HG03342 (cell line): ENCODE measurements around the gene EVPL.
"Not testable (repeated sequence)": the region's sequence is repeated elsewhere in the genome, so short reads cannot be mapped to it uniquely, and the experiment has no call there.

Experiments
- ATAC-seq: cut with Tn5 transposase; IDR thresholded peaks from one replicate; pipeline ENCODE4 v1.9.1; 2021; ENCODE audit warnings: mild to moderate bottlenecking, moderate library complexity; ENCODE audit not compliant: unreplicated experiment

Gene EVPL

GRCh38 chr17:76027159-76027839 is at the start of gene EVPL:
EVPL (minus strand) TSS chr17:76027306; CDS start chr17:76027198, 108 bp downstream.
- ATAC-seq, result no peak

DNA sequence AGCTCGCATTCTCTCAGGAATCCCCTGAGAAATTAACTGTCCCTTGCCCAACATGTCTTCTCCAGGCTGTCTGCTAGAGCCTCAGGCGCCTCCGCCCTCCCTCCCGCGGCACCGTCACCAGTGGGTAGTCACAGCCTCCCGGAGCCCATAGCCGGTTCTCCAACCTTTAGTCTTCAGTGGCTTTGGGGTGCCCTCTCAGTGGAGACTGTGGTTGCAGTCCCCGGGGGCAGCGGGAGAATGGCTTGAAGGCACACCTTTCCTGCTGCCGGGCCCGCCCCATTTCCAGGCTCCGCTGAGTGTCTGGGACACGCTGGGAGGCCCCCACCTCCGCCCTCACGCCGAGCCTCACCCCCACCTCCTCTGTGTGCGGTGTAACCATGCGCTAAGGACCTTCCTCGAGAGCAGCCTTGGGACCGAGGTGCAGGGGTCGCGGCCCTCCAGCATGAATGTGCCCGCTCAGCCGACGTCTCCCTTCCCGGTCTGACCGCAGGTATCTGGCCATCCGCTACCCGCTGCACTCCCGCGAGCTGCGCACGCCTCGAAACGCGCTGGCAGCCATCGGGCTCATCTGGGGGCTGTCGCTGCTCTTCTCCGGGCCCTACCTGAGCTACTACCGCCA is 49.1 kb upstream of the EVPL start:
- ATAC-seq, result no peak

DNA sequence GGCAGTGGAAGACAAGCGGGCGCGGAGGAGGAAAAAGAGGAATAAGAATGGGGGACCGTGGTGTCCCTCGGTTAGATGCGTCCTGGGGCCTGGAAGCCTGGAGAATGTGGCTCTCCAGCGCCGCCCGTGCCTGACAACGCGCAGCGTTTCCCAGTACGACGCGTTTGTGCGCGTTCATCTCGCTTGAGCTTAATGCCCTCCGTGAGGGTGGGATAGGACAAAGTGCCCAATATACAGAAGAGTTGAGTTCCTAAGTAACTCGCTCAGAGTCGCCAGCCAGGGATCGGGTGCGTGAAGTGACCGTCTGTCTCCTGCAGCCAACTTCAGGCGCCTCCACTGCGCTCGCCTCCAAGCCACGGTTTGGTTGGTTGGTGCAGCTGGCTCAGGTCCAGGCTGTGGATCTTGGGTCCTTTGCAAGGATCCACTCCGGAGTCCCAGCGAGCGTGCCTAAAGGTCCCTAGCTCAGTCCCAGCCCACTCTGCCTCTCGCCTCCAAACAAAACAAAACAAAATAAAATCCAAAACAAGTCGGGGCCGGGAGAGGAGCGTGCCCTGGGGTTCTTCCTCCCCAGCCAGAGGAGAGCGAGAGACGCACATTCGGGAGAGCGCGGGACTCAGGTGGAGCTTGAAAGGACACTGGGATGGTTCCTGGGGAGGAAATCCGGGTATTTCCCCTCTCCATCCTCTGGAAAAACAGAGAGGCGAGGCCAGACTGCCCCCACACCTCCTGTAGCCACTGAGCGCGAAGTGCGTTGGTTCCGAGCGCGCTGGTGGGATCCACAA is 48.4 kb upstream of the EVPL start:
- no peak for ATAC-seq

DNA sequence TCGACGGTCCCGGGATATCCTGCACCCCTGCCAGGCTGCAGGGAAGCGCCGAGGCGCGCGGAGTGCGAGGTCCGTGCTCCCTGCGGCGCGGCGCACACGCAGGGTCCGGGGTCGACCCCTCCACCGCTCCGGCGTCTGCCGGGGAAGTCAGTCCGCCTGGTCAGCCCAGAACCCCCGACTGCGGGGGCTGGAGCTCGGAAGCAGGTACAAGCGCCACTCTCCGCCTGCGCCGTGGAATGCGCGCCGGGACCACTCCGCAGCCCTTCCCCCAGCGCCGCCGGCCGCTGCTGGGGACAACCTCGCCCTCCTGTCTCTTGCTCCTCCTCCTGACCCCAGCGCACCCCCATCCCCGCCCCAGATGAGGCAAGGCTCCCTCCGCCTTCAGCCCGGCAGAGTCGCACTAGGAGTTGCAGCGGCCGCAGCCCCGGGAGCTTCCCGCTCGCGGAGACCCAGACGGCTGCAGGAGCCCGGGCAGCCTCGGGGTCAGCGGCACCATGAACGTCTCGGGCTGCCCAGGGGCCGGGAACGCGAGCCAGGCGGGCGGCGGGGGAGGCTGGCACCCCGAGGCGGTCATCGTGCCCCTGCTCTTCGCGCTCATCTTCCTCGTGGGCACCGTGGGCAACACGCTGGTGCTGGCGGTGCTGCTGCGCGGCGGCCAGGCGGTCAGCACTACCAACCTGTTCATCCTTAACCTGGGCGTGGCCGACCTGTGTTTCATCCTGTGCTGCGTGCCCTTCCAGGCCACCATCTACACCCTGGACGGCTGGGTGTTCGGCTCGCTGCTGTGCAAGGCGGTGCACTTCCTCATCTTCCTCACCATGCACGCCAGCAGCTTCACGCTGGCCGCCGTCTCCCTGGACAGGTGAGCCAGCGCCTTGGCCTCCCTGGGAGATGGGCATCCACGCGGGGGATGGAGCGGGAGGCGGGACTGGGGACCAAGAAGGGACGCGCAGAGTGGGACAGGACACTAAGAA is 47.6 kb upstream of the EVPL start, which contains the start of gene GALR2:
GALR2 (plus strand) TSS at position 392 of the 974 bp plus-strand sequence; CDS start at position 495, 103 bp downstream.
- no peak for ATAC-seq

DNA sequence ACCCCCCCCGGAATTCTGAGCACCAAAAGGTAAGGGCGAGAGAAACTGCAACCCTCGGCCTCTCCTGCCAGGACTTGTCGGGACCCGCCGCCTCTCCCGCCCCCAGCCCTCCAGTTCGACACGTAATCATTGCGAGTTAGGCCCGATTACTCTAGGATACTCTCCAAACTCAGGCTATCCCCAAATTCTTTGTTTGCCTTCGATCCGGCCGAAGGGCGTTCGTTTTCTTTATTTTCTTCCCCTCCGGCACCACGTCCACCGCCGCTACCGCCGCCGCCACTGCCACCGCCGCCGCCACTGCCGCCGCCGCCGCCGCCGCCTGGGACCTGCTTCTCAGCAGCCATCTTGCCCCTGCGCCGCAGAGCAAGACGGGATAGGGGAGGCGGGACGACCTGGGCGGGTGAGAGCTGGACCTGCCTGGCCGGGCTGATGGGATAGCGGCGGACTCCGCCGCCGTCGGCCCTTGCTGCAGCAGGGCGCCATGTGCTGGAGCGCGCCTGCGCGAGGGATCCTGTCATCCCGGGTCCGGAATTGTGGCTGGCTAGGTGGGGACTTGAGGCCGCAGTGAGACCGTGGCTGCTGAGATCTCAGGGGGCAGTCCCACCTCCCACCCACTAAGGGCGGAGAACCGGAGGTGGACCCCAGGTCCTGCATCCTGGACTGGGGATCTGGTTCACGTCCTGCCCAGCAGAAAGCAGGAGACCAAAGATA is 45.2 kb upstream of the EVPL start, which contains the start of gene SRP68:
SRP68 (minus strand) TSS at position 370 of the 711 bp plus-strand sequence; CDS start at position 344, 26 bp downstream.
- ATAC-seq, result peak; percentile 82

DNA sequence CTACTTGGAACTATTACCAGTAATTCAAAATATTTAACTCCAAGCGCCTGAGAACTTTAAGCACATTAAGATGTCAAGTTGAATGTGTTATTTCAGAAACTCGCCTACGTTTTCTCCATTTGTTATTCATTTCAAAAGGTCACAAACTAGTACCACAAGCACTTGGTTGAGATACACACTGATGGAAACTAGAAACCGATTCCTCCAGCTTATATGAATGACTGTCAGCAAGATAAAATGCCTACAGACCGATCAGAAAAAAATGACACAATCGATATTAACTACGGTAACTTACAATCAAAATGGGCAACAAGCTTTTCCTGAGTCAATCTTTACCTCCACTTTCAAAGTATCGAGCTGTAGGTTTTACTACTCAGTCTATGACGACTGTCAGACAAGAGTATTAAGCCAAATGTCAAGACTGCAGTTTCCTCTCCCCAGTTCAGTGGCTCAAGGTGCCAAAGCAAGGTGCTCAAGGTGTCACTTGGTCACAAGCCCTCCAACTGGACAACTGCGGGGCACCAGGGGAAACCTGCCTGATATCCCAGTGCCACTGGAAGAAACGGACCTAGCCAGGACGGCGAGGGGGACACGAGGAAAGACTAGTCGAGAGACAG is 44.5 kb upstream of the EVPL start:
- no peak for ATAC-seq

DNA sequence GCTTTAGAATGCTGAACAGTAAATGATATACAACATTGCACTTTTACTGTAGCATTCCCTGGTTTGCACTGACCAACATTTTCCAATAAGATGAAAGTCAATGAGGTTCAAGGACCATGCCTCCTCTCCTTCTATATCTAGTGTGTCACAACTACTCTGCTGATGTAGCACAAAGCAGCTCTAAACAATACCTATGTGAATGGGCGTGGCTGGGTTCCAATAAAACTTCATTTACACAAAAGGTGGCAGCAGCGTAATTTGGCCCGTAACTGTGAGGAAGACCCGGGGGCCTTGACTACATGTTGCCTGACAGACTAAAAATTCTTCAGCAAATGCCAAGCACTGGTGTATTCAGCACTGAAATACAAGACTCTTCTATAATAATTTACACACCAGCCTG is 38.7 kb upstream of the EVPL start:
- no peak for ATAC-seq

DNA sequence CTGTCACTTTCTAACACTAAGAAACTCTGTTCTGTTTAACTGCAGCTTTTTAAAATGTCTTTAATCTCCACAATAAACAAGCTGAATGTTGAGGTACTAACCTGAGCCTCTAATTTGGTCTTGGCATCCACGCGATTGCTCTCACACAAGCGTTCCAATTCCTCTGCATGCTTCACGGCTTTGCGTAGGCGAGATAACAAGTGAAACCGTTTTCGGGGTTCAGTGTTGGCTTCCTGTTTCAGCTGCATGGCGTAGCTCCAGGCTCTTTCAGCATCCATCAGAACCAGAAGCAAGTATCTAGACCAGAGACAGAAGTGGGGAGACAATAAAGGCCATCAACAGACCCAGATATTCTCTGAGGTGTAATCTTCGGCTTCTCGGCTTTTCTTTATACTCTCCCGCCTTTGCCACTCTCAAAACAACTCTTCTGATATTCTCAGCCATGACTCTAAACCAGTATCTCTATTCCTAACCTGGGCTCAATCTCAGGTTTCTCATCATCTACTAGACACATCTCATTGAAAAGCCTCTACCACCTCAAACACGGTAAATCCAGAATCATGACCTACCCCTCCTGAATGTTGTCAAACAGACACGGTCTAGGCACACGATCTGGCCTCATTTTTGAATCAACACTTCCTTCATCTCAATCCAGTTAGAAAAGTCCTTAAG is 36.9 kb upstream of the EVPL start:
- ATAC-seq, result no peak

DNA sequence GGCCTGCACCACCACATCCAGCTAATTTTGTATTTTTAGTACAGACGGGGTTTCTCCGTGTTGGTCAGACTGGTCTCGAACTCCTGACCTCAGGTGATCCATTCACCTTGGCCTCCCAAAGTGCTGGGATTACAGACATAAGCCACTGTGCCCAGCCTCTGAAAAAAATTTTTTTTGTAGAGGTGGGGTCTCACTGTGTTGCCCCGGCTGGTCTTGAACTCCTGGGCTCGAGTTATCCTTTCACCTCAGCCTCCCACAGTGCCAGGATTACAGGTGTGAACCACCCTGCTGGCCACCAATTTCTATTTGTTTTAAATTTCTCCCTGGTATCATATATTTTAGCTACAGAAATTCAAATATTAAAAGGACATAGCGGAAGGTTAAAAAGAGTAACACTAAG is 31.2 kb upstream of the EVPL start:
- not testable (repeated sequence) for ATAC-seq

GRCh38 chr17:76056882-76057281 is 29.8 kb upstream of the EVPL start:
- ATAC-seq, result no peak

DNA sequence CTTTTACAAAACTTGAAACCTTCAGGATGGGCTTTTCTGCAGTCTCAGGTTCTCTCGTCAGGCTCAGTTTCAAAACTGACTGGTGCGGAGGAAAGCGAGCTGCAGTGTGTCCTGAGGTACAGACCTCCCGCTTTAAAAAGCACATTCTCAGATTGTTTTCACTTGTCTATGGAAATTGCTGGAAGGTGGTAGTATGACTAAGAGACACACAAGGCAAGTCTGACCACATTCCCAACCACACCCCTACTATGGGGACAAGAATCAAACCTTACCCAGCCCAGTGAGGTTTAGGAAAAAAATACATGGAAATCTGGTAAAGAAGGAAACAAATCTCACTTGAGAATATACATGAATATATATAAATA is 27.0 kb upstream of the EVPL start:
- ATAC-seq, result no peak

DNA sequence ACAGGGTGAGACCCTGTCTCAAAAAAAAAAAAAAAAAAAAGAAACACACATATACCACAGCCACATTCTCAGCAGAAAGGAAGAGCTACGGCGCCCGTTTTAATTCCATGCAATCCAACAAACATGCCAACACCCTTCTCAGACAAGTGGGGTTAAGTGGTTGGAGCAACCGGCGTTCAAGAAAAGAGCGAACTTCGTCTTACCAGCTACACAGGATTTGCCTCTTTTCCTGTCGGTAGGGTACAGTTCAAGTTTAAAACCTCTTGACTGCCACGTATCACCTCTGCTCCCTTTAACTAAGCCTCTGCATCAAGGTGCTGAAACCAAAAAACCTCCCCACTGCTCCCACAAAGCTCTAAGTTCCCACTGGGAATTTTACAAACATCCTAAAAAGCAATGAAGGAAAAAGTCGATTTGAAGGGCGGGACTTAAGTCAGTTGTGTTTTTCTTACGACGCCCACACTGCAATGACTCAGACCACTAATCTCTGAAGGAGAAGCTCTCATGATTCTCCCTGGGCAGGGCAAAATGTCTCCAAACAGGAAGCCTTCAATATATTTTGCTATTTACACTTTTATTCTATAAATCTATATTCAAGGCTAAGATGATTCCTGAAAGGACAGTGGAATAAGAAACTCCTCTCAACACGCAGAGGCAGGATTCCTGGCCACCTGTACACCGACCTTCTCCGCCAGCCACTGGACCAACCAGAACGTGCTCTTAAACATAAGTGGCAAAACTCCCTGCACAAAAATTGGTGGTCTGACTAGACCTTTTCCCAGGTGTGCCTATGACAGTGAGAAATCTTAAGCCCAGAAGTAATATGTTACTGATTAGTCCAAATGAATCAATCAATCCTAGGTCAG is 26.4 kb upstream of the EVPL start:
- no peak for ATAC-seq

- ATAC-seq, result no peak
Observed at GRCh38 chr17:76051561-76051960, 24.5 kb upstream of the EVPL start.

GRCh38 chr17:76050538-76051467 is 23.7 kb upstream of the EVPL start:
- ATAC-seq, result no peak

GRCh38 chr17:76049836-76050537 is 22.9 kb upstream of the EVPL start:
- ATAC-seq, result no peak

GRCh38 chr17:76049239-76049638 is 22.1 kb upstream of the EVPL start:
- no peak for ATAC-seq
